Right lobe of liver (tissue), 4 donors: ENCODE data around the gene LRMDA.

Experiments
- POLR2A ChIP-seq: fragments of 450-650 bp; IDR thresholded peaks from one replicate; pipeline ENCODE4 v1.6.1; 2017; ENCODE audit warnings: antibody characterized with exemption, mild to moderate bottlenecking
- TF ChIP-seq, protein P1 (sequence below), 4 donors: fragments of 200-600 bp in 3 of 4; fragments of 450-650 bp in 1 of 4; IDR thresholded peaks; one replicate each; pipeline versions ENCODE4 v1.5.1 to v1.8.0; 2016 to 2022; ENCODE audit warnings: antibody characterized with exemption in 4 of 4, mild to moderate bottlenecking in 2 of 4
- donor health status: DM: no; HTN: no; CAD: no.
- donor health status: DM: no; HTN: no; CAD: no.
- donor health status: DM: no; HTN: yes; CAD: no.

DNA sequence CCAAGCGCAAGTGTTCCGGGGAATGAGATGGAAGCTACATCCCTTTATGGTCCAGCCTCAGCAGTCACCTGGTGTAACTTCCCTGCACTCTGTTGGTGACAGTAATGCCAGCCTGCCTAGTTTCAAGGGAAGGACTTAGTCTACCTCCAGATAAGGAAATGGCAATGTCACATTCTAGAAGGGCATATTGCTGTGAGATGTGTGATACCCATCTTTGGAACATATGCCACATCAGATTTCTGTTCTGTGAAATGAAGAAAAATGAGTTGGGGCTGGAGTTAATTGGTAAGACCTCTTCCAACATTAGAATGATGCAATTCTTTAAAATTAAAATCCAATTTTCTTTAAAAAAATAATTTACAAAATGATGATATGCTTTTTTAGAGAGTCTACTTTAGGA, 212.0 kb downstream of the LRMDA start:
- TF ChIP-seq, protein P1, sequence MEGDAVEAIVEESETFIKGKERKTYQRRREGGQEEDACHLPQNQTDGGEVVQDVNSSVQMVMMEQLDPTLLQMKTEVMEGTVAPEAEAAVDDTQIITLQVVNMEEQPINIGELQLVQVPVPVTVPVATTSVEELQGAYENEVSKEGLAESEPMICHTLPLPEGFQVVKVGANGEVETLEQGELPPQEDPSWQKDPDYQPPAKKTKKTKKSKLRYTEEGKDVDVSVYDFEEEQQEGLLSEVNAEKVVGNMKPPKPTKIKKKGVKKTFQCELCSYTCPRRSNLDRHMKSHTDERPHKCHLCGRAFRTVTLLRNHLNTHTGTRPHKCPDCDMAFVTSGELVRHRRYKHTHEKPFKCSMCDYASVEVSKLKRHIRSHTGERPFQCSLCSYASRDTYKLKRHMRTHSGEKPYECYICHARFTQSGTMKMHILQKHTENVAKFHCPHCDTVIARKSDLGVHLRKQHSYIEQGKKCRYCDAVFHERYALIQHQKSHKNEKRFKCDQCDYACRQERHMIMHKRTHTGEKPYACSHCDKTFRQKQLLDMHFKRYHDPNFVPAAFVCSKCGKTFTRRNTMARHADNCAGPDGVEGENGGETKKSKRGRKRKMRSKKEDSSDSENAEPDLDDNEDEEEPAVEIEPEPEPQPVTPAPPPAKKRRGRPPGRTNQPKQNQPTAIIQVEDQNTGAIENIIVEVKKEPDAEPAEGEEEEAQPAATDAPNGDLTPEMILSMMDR (IDR thresholded peaks at IDR 0.05) = no peak
- no peak for TF ChIP-seq POLR2A
